ENCODE data around the gene TGM5.

Gene TGM5

GRCh38 chr15:43286074-43286473, 19.3 kb upstream of the TGM5 start:
- no peak overlapping the region for H3K4me3 ChIP-seq (replicated peaks; ENCODE audit: low read depth, low read length)
- no peaks in the 10 kb centered on the region for H3K27me3 ChIP-seq (replicated peaks; ENCODE audit: control insufficient read depth, insufficient read depth, low read length)
- TF ChIP-seq CTCF (IDR thresholded peaks at IDR 0.05; ENCODE audit: insufficient read depth, low read length, poor library complexity, severe bottlenecking) = no peak
- no peaks in the 10 kb centered on the region for H3K36me3 ChIP-seq (ENCODE audit: control insufficient read depth, insufficient read depth, low read length)
- DNase-seq (ENCODE audit: extremely low read depth, insufficient read length) = no peak

GRCh38 chr15:43285609-43286037, 18.9 kb upstream of the TGM5 start:
- Histone ChIP-seq H3K27me3 (replicated peaks; ENCODE audit: control insufficient read depth, insufficient read depth, low read length) (no peaks in the 10 kb centered on the region), H3K36me3 (ENCODE audit: control insufficient read depth, insufficient read depth, low read length) (no peaks in the 10 kb centered on the region), H3K4me3 (replicated peaks; ENCODE audit: low read depth, low read length) (no peak overlapping the region)
- peak; percentile 71 for TF ChIP-seq CTCF (IDR thresholded peaks at IDR 0.05; ENCODE audit: insufficient read depth, low read length, poor library complexity, severe bottlenecking)
- peak; percentile 38 for DNase-seq (ENCODE audit: extremely low read depth, insufficient read length)

- TF ChIP-seq CTCF (IDR thresholded peaks at IDR 0.05; ENCODE audit: insufficient read depth, low read length, poor library complexity, severe bottlenecking) = no peak
- no peaks in the 10 kb centered on the region for H3K27me3 ChIP-seq (replicated peaks; ENCODE audit: control insufficient read depth, insufficient read depth, low read length)
- no peaks in the 10 kb centered on the region for H3K36me3 ChIP-seq (ENCODE audit: control insufficient read depth, insufficient read depth, low read length)
- no peak overlapping the region for H3K4me3 ChIP-seq (replicated peaks; ENCODE audit: low read depth, low read length)
- DNase-seq (ENCODE audit: extremely low read depth, insufficient read length) = no peak
These were observed 16.8 kb upstream of the TGM5 start for GRCh38 chr15:43283526-43283925.

GRCh38 chr15:43281926-43282602, 15.3 kb upstream of the TGM5 start:
- no peaks in the 10 kb centered on the region for H3K27me3 ChIP-seq (replicated peaks; ENCODE audit: control insufficient read depth, insufficient read depth, low read length)
- no peak for DNase-seq (ENCODE audit: extremely low read depth, insufficient read length)

GRCh38 chr15:43280996-43281395, 14.3 kb upstream of the TGM5 start:
- Histone ChIP-seq H3K27me3 (replicated peaks; ENCODE audit: control insufficient read depth, insufficient read depth, low read length) (no peaks in the 10 kb centered on the region), H3K36me3 (ENCODE audit: control insufficient read depth, insufficient read depth, low read length) (no peaks in the 10 kb centered on the region), H3K4me3 (replicated peaks; ENCODE audit: low read depth, low read length) (no peak overlapping the region)
- no peak for TF ChIP-seq CTCF (IDR thresholded peaks at IDR 0.05; ENCODE audit: insufficient read depth, low read length, poor library complexity, severe bottlenecking)
- DNase-seq (ENCODE audit: extremely low read depth, insufficient read length) = no peak

More at GRCh38 chr15:43281926-43282602, 15.3 kb upstream of the TGM5 start:
- no peaks in the 10 kb centered on the region for H3K36me3 ChIP-seq (ENCODE audit: control insufficient read depth, insufficient read depth, low read length)
- no peak for TF ChIP-seq CTCF (IDR thresholded peaks at IDR 0.05; ENCODE audit: insufficient read depth, low read length, poor library complexity, severe bottlenecking)
- H3K4me3 ChIP-seq (replicated peaks; ENCODE audit: low read depth, low read length) = no peak overlapping the region

GRCh38 chr15:43279496-43279895, 12.8 kb upstream of the TGM5 start:
- TF ChIP-seq CTCF (IDR thresholded peaks at IDR 0.05; ENCODE audit: insufficient read depth, low read length, poor library complexity, severe bottlenecking) = no peak
- no peaks in the 10 kb centered on the region for H3K36me3 ChIP-seq (ENCODE audit: control insufficient read depth, insufficient read depth, low read length)
- DNase-seq (ENCODE audit: extremely low read depth, insufficient read length) = no peak
- no peak overlapping the region for H3K4me3 ChIP-seq (replicated peaks; ENCODE audit: low read depth, low read length)
- H3K27me3 ChIP-seq (replicated peaks; ENCODE audit: control insufficient read depth, insufficient read depth, low read length) = no peaks in the 10 kb centered on the region
